Hepatocyte (in vitro differentiated cells): ENCODE measurements around the gene RIT2. TPM values are rescaled to one million over a fixed set of nuclear protein-coding genes. Genes with fewer than 3 reads are reported as not detected.
A peak's percentile ranks its signal among the peaks of the same experiment; 100 is the strongest.

Experiments used
- DNase-seq: peaks from one replicate; pipeline ENCODE4 v3.0.0-alpha.2; 2016; ENCODE audit warnings: low spot score
- H2AFZ ChIP-seq: fragments of 200-600 bp; sonication (generic); 2 replicates; pipeline ENCODE4 v1.6.0; 2016; ENCODE audit warnings: antibody characterized with exemption, mild to moderate bottlenecking
- H3K27ac ChIP-seq: fragments of 200-600 bp; sonication (generic); 2 replicates; pipeline ENCODE4 v1.5.1; 2016; ENCODE audit warnings: mild to moderate bottlenecking
- H3K27me3 ChIP-seq: fragments of 200-600 bp; sonication (generic); 2 replicates; pipeline ENCODE4 v1.6.1; 2016
- H3K36me3 ChIP-seq: fragments of 200-600 bp; sonication (generic); replicated peaks from 2 replicates; pipeline ENCODE4 v1.5.1; 2016; ENCODE audit warnings: low read depth; ENCODE audit not compliant: insufficient read depth
- H3K4me1 ChIP-seq: fragments of 200-600 bp; sonication (generic); 2 replicates; pipeline ENCODE4 v1.5.1; 2016; ENCODE audit warnings: mild to moderate bottlenecking, moderate library complexity; ENCODE audit not compliant: insufficient read depth
- H3K4me2 ChIP-seq: fragments of 200-600 bp; sonication (generic); 2 replicates; pipeline ENCODE4 v1.6.0; 2016
- H3K4me3 ChIP-seq: fragments of 200-600 bp; sonication (generic); 2 replicates; pipeline ENCODE4 v1.5.1; 2016; ENCODE audit warnings: mild to moderate bottlenecking
- H3K79me2 ChIP-seq: fragments of 200-600 bp; sonication (generic); 2 replicates; pipeline ENCODE4 v1.6.0; 2017; ENCODE audit warnings: mild to moderate bottlenecking
- H3K9me2 ChIP-seq: fragments of 200-600 bp; sonication (generic); replicated peaks from 2 replicates; pipeline ENCODE4 v1.6.0; 2017; ENCODE audit warnings: mild to moderate bottlenecking; ENCODE audit not compliant: insufficient read depth
- H3K9me3 ChIP-seq: fragments of 200-600 bp; sonication (generic); 2 replicates; pipeline ENCODE4 v1.5.1; 2016; ENCODE audit warnings: low read depth, mild to moderate bottlenecking
- H4K20me1 ChIP-seq: fragments of 200-600 bp; sonication (generic); 2 replicates; pipeline ENCODE4 v1.6.0; 2016; ENCODE audit warnings: mild to moderate bottlenecking; ENCODE audit not compliant: insufficient read depth, poor library complexity, severe bottlenecking
- EZH2 ChIP-seq: fragments of 200-600 bp; sonication (generic); IDR thresholded peaks from 2 replicates; pipeline ENCODE4 v1.6.1; 2016; ENCODE audit warnings: antibody characterized with exemption, mild to moderate bottlenecking, borderline replicate concordance
- EZH2phosphoT487 ChIP-seq: fragments of 200-600 bp; sonication (generic); IDR thresholded peaks from one replicate; pipeline ENCODE4 v1.6.1; 2018; ENCODE audit warnings: antibody characterized with exemption, mild to moderate bottlenecking, low read depth, moderate library complexity; ENCODE audit not compliant: unreplicated experiment, severe bottlenecking
- WGBS: methylation state at CpG from one replicate; pipeline ENCODE4 v1.1.6; 2016; ENCODE audit warnings: low lambda C conversion rate; ENCODE audit errors: missing lambda C conversion rate; 5-methylcytosine and 5-hydroxymethylcytosine counted together
- polyA plus RNA-seq: library from polyadenylated mRNA; unstranded; fragments of >200 nt; fragmentation: Nextera tagmentation; extraction: Ambion mirVana; gene quantifications from 2 replicates; pipeline ENCODE4 v1.2.1, GENCODE V29; 2016
- total RNA-seq: library from RNA; depleted of rRNA; stranded (reverse); fragments of >200 nt; gene quantifications from 2 replicates; pipeline ENCODE4 v1.2.3, GENCODE V29; 2014
- TF ChIP-seq, protein P1 (sequence below): fragments of 200-600 bp; sonication (generic); IDR thresholded peaks from 2 replicates; pipeline ENCODE4 v1.5.1; 2016; ENCODE audit warnings: antibody characterized with exemption, mild to moderate bottlenecking; ENCODE audit not compliant: poor library complexity

The RIT2 gene
- total and polyA plus RNA-seq, 2 experiments from 2014 or later: not detected

GRCh38 chr18:42931491-42931890 lies 184.0 kb downstream of the RIT2 start:
- Histone ChIP-seq H3K36me3 (no peaks in the 10 kb centered on the region), H3K27me3 (no peaks in the 10 kb centered on the region), H3K9me3 (no peaks in the 10 kb centered on the region), H2AFZ (no peak overlapping the region), H4K20me1 (no peaks in the 10 kb centered on the region), H3K4me2 (peak overlapping the region; percentile 12), H3K4me1 (no peaks in the 10 kb centered on the region), H3K4me3 (no peak overlapping the region), H3K9me2 (no peaks in the 10 kb centered on the region), H3K27ac (no peak overlapping the region), H3K79me2 (no peaks in the 10 kb centered on the region)
- TF ChIP-seq EZH2 (no peak), EZH2phosphoT487 (no peak)
- TF ChIP-seq, protein P1, sequence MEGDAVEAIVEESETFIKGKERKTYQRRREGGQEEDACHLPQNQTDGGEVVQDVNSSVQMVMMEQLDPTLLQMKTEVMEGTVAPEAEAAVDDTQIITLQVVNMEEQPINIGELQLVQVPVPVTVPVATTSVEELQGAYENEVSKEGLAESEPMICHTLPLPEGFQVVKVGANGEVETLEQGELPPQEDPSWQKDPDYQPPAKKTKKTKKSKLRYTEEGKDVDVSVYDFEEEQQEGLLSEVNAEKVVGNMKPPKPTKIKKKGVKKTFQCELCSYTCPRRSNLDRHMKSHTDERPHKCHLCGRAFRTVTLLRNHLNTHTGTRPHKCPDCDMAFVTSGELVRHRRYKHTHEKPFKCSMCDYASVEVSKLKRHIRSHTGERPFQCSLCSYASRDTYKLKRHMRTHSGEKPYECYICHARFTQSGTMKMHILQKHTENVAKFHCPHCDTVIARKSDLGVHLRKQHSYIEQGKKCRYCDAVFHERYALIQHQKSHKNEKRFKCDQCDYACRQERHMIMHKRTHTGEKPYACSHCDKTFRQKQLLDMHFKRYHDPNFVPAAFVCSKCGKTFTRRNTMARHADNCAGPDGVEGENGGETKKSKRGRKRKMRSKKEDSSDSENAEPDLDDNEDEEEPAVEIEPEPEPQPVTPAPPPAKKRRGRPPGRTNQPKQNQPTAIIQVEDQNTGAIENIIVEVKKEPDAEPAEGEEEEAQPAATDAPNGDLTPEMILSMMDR: no peak
- DNase-seq: peak; percentile 8
- 22% methylated on average over 3 of the region's 3 CpGs for WGBS

GRCh38 chr18:42929857-42930256 lies 185.6 kb downstream of the RIT2 start:
- WGBS: 88% methylated on average over 3 of the region's 3 CpGs
- H2AFZ ChIP-seq: no peak overlapping the region
- H3K9me2 ChIP-seq: no peaks in the 10 kb centered on the region

GRCh38 chr18:42929181-42929580 lies 186.3 kb downstream of the RIT2 start:
- Histone ChIP-seq H3K4me1 (no peaks in the 10 kb centered on the region), H3K27ac (no peak overlapping the region), H3K36me3 (no peaks in the 10 kb centered on the region), H3K4me2 (no peak overlapping the region), H3K79me2 (no peaks in the 10 kb centered on the region), H4K20me1 (no peaks in the 10 kb centered on the region), H2AFZ (no peak overlapping the region), H3K27me3 (no peaks in the 10 kb centered on the region), H3K9me3 (no peaks in the 10 kb centered on the region), H3K9me2 (no peaks in the 10 kb centered on the region), H3K4me3 (no peak overlapping the region)
- TF ChIP-seq, protein P1: no peak
- TF ChIP-seq EZH2phosphoT487 (no peak), EZH2 (no peak)
- no peak for DNase-seq
- 88% methylated on average over 1 of the region's 1 CpG for WGBS

More at GRCh38 chr18:42929857-42930256, 185.6 kb downstream of the RIT2 start:
- H3K9me3 ChIP-seq: no peaks in the 10 kb centered on the region
- no peaks in the 10 kb centered on the region for H3K79me2 ChIP-seq
- H3K4me1 ChIP-seq: no peaks in the 10 kb centered on the region
- H3K36me3 ChIP-seq: no peaks in the 10 kb centered on the region
- no peak overlapping the region for H3K4me3 ChIP-seq
- no peak for TF ChIP-seq EZH2phosphoT487
- H4K20me1 ChIP-seq: no peaks in the 10 kb centered on the region
- H3K27me3 ChIP-seq: no peaks in the 10 kb centered on the region
- no peak for DNase-seq
- H3K27ac ChIP-seq: no peak overlapping the region
- no peak overlapping the region for H3K4me2 ChIP-seq

DNA sequence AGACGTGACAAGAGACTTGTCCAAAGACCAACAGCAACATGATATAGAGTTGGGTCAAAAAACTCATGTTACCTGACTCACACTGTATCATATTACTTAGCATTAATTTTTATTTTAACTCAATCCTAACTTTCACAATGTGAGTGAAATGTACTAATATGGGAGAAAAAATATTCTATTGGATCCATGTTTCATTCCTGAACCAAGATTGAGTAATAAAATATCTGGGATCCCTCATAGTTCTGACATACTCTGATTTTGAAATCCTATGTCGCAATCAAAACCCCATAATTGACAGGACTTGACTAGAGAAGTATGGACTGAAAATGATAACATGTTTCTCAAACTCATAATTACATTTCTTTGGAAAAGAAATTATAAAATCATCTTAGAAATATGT lies 190.4 kb downstream of the RIT2 start:
- H3K9me2 ChIP-seq: no peaks in the 10 kb centered on the region
- no peak overlapping the region for H2AFZ ChIP-seq
- H3K4me1 ChIP-seq: peaks cover 4% of the 10 kb centered on the region
- H4K20me1 ChIP-seq: no peaks in the 10 kb centered on the region
- H3K9me3 ChIP-seq: no peaks in the 10 kb centered on the region
- no peak overlapping the region for H3K4me3 ChIP-seq
- TF ChIP-seq EZH2phosphoT487 (no peak), EZH2 (no peak)
- DNase-seq: no peak
- H3K27me3 ChIP-seq: no peaks in the 10 kb centered on the region
- no peaks in the 10 kb centered on the region for H3K36me3 ChIP-seq
- H3K79me2 ChIP-seq: no peaks in the 10 kb centered on the region
- 81% methylated on average over 2 of the region's 2 CpGs for WGBS
- H3K27ac ChIP-seq: no peak overlapping the region
- no peak overlapping the region for H3K4me2 ChIP-seq
